Measurements from ENCODE around the gene FXYD4. TPM values are rescaled to one million over a fixed set of nuclear protein-coding genes. Genes with fewer than 3 reads are reported as not detected.
A peak's percentile ranks its signal among the peaks of the same experiment; 100 is the strongest.

FXYD4 gene
- total RNA-seq: not detected
- polyA plus RNA-seq: under 1 TPM in 1 of 2 donors, not detected in 1; 0.14 TPM
- long read RNA-seq, donor 1: 0 reads
- long read RNA-seq, donor 2: 0 reads
- long read RNA-seq, donor 3: 0 reads

DNA sequence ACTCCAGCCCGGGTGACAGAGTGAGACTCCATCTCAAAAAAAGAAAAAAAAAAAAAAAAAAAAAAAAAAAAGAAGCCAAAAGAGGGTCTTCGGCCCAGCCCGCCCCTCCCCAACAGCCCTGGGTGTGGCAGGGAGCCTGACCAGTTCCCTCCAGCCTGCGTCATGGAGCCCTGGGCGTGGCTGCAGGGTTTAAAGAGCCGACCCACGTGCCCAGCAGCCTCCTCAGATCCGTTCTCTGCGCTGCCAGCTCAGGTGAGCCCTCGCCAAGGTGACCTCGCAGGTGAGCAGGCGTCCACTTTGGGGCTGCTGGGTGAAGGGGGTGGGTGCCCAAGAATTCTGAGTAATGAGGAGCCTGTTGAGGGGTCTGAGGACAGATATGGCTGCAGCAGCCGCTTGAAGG is at the start of gene FXYD4:
FXYD4 (plus strand) TSS at position 219 of the 400 bp plus-strand sequence. CDS start 2,111 bp downstream, outside the sequence.
- intact Hi-C loops (cut with DNase I): no loop called here
- H3K4me1 ChIP-seq: peaks cover 0 to 12% (median 0%) of the 10 kb centered on the region in 12 donors
- H3K9me3 ChIP-seq: no peaks in the 10 kb centered on the region
- no peaks in the 10 kb centered on the region for H3K27me3 ChIP-seq
- TF ChIP-seq POLR2A (IDR thresholded peaks at IDR 0.05): no peak
- TF ChIP-seq CTCF (IDR thresholded peaks at IDR 0.05): no peak
- DNase-seq (no peak), ATAC-seq (no peak)
- H3K27ac ChIP-seq: no peak within 1 kb of the TSS
- 82 to 90% (median 85%) methylated on average over 13 of the region's 13 CpGs for WGBS, 4 donors
- H3K36me3 ChIP-seq: no peaks in the 10 kb centered on the region
- no peak within 1 kb of the TSS for H3K4me3 ChIP-seq

- Histone ChIP-seq H3K4me1 (peaks cover 0 to 9% (median 4%) of the 10 kb centered on the region in 12 donors), H3K27me3 (peaks cover 0 to 17% (median 7%) of the 10 kb centered on the region in 9 donors), H3K36me3 (no peaks in the 10 kb centered on the region), H3K4me3 (peak overlapping the region in 10 of 12 donors; percentile 16 to 44 (median 38)), H3K27ac (no peak overlapping the region), H3K9me3 (no peaks in the 10 kb centered on the region)
- DNase-seq: no peak
- peak in 1 of 4 donors; percentile 35 for ATAC-seq
- 36 to 37% (median 36%) methylated on average over 14 of the region's 14 CpGs for WGBS, 4 donors
- TF ChIP-seq POLR2A (IDR thresholded peaks at IDR 0.05): no peak
- no peak for TF ChIP-seq CTCF (IDR thresholded peaks at IDR 0.05)
- intact Hi-C loops (cut with DNase I): no loop called here
Measured at GRCh38 chr10:43322331-43322730, 49.1 kb upstream of the FXYD4 start.

DNA sequence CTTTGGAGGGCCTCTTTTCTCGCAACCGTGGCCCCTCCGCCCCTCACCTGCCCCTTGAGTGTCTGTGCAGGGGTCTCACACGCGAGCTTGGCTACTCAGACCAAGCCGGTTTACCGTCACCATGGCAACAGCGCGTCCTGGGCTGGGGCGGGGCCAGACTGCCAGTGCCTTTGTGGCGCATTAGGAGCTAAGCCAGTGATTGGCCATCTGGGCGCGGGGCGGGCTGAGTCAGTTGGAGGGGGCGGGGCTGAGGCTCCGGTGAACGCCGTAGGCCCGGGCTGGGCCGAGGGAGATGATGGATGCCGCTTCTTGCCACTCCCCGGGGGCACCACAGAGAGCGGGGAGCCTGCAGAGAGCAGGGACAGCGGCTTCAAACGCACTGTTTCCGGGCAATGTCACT is 48.7 kb upstream of the FXYD4 start:
- ATAC-seq (peak; percentile 58 to 100 (median 97)), DNase-seq (peak; percentile 85 to 94 (median 90))
- TF ChIP-seq POLR2A (IDR thresholded peaks at IDR 0.05) (no peak), CTCF (IDR thresholded peaks at IDR 0.05) (no peak)
- Histone ChIP-seq H3K4me1 (peaks cover 0 to 9% (median 4%) of the 10 kb centered on the region in 12 donors), H3K27me3 (peaks cover 0 to 17% (median 7%) of the 10 kb centered on the region in 9 donors), H3K4me3 (peak overlapping the region in 10 of 12 donors; percentile 16 to 44 (median 38)), H3K27ac (no peak overlapping the region), H3K9me3 (no peaks in the 10 kb centered on the region), H3K36me3 (no peaks in the 10 kb centered on the region)
- WGBS, 4 donors: 0 to 5% (median 2%) methylated on average over 5 to 26 of the region's 26 CpGs
- intact Hi-C loops (cut with DNase I): no loop called here

DNA sequence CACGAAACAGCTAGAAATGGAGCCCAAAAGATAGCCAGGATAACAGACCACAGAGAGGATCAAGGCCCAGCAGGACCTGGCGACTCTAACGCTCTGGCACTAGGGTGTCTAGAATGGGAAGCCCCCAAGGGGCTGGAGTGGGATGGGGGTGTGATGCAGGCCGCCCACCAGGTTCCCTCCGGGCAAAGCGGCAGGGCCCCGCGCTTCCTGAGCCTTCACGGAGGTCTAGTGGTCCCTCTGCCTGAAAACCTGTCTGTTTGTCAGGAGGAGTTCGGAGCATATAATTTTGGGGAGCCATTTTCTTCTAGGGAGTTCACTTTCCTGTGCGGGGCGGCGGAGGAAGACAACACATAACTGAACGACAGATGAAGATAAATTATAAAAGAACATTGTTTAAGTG is 48.2 kb upstream of the FXYD4 start:
- H3K27ac ChIP-seq: no peak overlapping the region
- H3K27me3 ChIP-seq: peaks cover 0 to 17% (median 7%) of the 10 kb centered on the region in 9 donors
- WGBS, 4 donors: 59 to 68% (median 63%) methylated on average over 14 of the region's 14 CpGs
- no peaks in the 10 kb centered on the region for H3K36me3 ChIP-seq
- TF ChIP-seq CTCF (IDR thresholded peaks at IDR 0.05) (no peak), POLR2A (IDR thresholded peaks at IDR 0.05) (no peak)
- no peaks in the 10 kb centered on the region for H3K9me3 ChIP-seq
- H3K4me3 ChIP-seq: peak overlapping the region in 9 of 12 donors; percentile 23 to 42 (median 39)
- no peak for DNase-seq
- no peak for ATAC-seq
- H3K4me1 ChIP-seq: peaks cover 0 to 9% (median 4%) of the 10 kb centered on the region in 12 donors
- intact Hi-C loops (cut with DNase I): no loop called here
